Liver (tissue), 9 donors: ENCODE data around the gene SLC24A4. TPM values are rescaled to one million over a fixed set of nuclear protein-coding genes. Genes with fewer than 3 reads are reported as not detected.

ENCODE experiments used
- DNase-seq: peaks from one replicate; pipeline ENCODE4 v3.0.0-alpha.2; 2017; ENCODE audit warnings: low spot score
- H3K27ac ChIP-seq, 2 donors: one replicate each; pipeline ENCODE4 v1.7.0; 2013; ENCODE audit warnings: inconsistent platforms in 2 of 2, low read length in 2 of 2, control low read depth in 1 of 2, low read depth in 1 of 2, mild to moderate bottlenecking in 1 of 2
- H3K27me3 ChIP-seq, 4 donors: one replicate each; pipeline versions ENCODE4 v1.6.1 to v1.7.0; 2013; ENCODE audit warnings: low read length in 3 of 4, inconsistent platforms in 1 of 4, mild to moderate bottlenecking in 1 of 4, moderate library complexity in 1 of 4; ENCODE audit not compliant: control insufficient read depth in 4 of 4, insufficient read depth in 4 of 4
- H3K36me3 ChIP-seq, 4 donors: one replicate each; pipeline versions ENCODE4 v1.6.1 to v1.7.0; 2013; ENCODE audit warnings: low read length in 3 of 4, mild to moderate bottlenecking in 3 of 4, low read depth in 1 of 4, moderate library complexity in 1 of 4; ENCODE audit not compliant: control insufficient read depth in 4 of 4, insufficient read depth in 3 of 4
- H3K4me1 ChIP-seq, 4 donors: one replicate each; pipeline versions ENCODE4 v1.6.1 to v1.7.0; 2013; ENCODE audit warnings: low read length in 3 of 4, mild to moderate bottlenecking in 3 of 4, moderate library complexity in 1 of 4; ENCODE audit not compliant: control insufficient read depth in 4 of 4, insufficient read depth in 4 of 4
- H3K4me3 ChIP-seq, 3 donors: one replicate each; pipeline versions ENCODE4 v1.6.1 to v1.7.0; 2013; ENCODE audit warnings: low read length in 3 of 3, control low read depth in 1 of 3, low read depth in 1 of 3, mild to moderate bottlenecking in 1 of 3
- H3K9ac ChIP-seq, 2 donors: one replicate each; pipeline ENCODE4 v1.7.0; 2013; ENCODE audit warnings: low read length in 2 of 2, mild to moderate bottlenecking in 2 of 2, moderate library complexity in 2 of 2, control low read depth in 1 of 2, low read depth in 1 of 2
- H3K9me3 ChIP-seq, 4 donors: one replicate each; pipeline versions ENCODE4 v1.6.1 to v1.7.0; 2013; ENCODE audit warnings: low read length in 3 of 4; ENCODE audit not compliant: control insufficient read depth in 4 of 4
- CTCF ChIP-seq: fragments of 150-350 bp; IDR thresholded peaks from 2 replicates; pipeline ENCODE4 v1.5.1; 2017; ENCODE audit warnings: improper control_type of control experiment, low read depth, low read length; ENCODE audit not compliant: missing input control
- EGR1 ChIP-seq, 2 donors: IDR thresholded peaks; 2 replicates each; pipeline ENCODE4 v1.6.1; 2016 to 2018; ENCODE audit warnings: antibody characterized with exemption in 2 of 2, low read depth in 2 of 2
- FOXA1 ChIP-seq: IDR thresholded peaks from 2 replicates; pipeline ENCODE4 v1.6.1; 2016; ENCODE audit warnings: antibody characterized with exemption
- GABPA ChIP-seq, 2 donors: IDR thresholded peaks in 1 of 2; conservative IDR thresholded peaks in 1 of 2; 2 replicates each; pipeline ENCODE4 v1.6.1; 2016; ENCODE audit warnings: antibody characterized with exemption in 2 of 2, mild to moderate bottlenecking in 1 of 2, moderate library complexity in 1 of 2
- HNF4A ChIP-seq, 2 donors: conservative IDR thresholded peaks; 2 replicates each; pipeline ENCODE4 v1.6.1; 2016; ENCODE audit warnings: antibody characterized with exemption in 2 of 2, mild to moderate bottlenecking in 2 of 2
- HNF4G ChIP-seq: IDR thresholded peaks from 2 replicates; pipeline ENCODE4 v1.6.1; 2016; ENCODE audit warnings: antibody characterized with exemption
- JUND ChIP-seq, 2 donors: IDR thresholded peaks; 2 replicates each; pipeline ENCODE4 v1.6.1; 2016; ENCODE audit warnings: antibody characterized with exemption in 2 of 2
- MAX ChIP-seq: IDR thresholded peaks from 2 replicates; pipeline ENCODE4 v1.6.1; 2016; ENCODE audit warnings: antibody characterized with exemption
- NR2F2 ChIP-seq: IDR thresholded peaks from 2 replicates; pipeline ENCODE4 v1.6.1; 2016; ENCODE audit warnings: antibody characterized with exemption
- RAD21 ChIP-seq, 2 donors: IDR thresholded peaks; 2 replicates each; pipeline ENCODE4 v1.6.1; 2016; ENCODE audit warnings: antibody characterized with exemption in 2 of 2, mild to moderate bottlenecking in 2 of 2
- RXRA ChIP-seq, 2 donors: IDR thresholded peaks; 2 replicates each; pipeline ENCODE4 v1.6.1; 2017 to 2018; ENCODE audit warnings: antibody characterized with exemption in 2 of 2, mild to moderate bottlenecking in 1 of 2
- SP1 ChIP-seq: IDR thresholded peaks from 2 replicates; pipeline ENCODE4 v1.6.1; 2018; ENCODE audit warnings: antibody characterized with exemption, mild to moderate bottlenecking
- TAF1 ChIP-seq: conservative IDR thresholded peaks from 2 replicates; pipeline ENCODE4 v1.6.1; 2016; ENCODE audit warnings: antibody characterized with exemption, mild to moderate bottlenecking
- YY1 ChIP-seq: IDR thresholded peaks from 2 replicates; pipeline ENCODE4 v1.6.1; 2016; ENCODE audit warnings: antibody characterized with exemption, mild to moderate bottlenecking
- ZBTB33 ChIP-seq: IDR thresholded peaks from 2 replicates; pipeline ENCODE4 v1.6.1; 2016; ENCODE audit warnings: antibody characterized with exemption
- WGBS: extraction: QIAGEN DNeasy Blood & Tissue Kit; methylation state at CpG from one replicate; pipeline ENCODE4 v1.1.7; 2013; 5-methylcytosine and 5-hydroxymethylcytosine counted together
- polyA plus RNA-seq, 2 donors: library from polyadenylated mRNA; stranded (reverse) in 1 of 2; unstranded in 1 of 2; fragments of 200-250 nt in 1 of 2; fragments of >200 nt in 1 of 2; fragmentation: Nextera tagmentation in 1 of 2; extraction: Ambion mirVana in 1 of 2; gene quantifications; one replicate each; pipeline versions ENCODE4 v1.2.1 to v1.2.3, GENCODE V29; 2013 to 2015
- total RNA-seq, 2 donors: library from RNA; depleted of rRNA; stranded (reverse); fragments of >200 nt; gene quantifications; one replicate each; pipeline ENCODE4 v1.2.3, GENCODE V29; 2014
- TF ChIP-seq, protein P1 (sequence below): IDR thresholded peaks from 2 replicates; pipeline ENCODE4 v1.6.1; 2016; ENCODE audit warnings: antibody characterized with exemption
- TF ChIP-seq, protein P2 (sequence below): IDR thresholded peaks from 2 replicates; pipeline ENCODE4 v1.6.1; 2016; ENCODE audit warnings: antibody characterized with exemption, mild to moderate bottlenecking
- donor health status: healthy.
- donor health status: healthy.
- donor health status: healthy.
- donor health status: healthy.
- donor health status: healthy.

SLC24A4 gene
- total and polyA plus RNA-seq, 4 donors, result 0.06 to 0.23 (median 0.12) TPM

GRCh38 chr14:92528486-92529100, 205.6 kb downstream of the SLC24A4 start:
- peaks cover 6 to 39% (median 19%) of the 10 kb centered on the region in 4 donors for H3K4me1 ChIP-seq
- no peak for TF ChIP-seq HNF4A (conservative IDR thresholded peaks at IDR 0.05)
- no peak for TF ChIP-seq MAX
- TF ChIP-seq, protein P1, sequence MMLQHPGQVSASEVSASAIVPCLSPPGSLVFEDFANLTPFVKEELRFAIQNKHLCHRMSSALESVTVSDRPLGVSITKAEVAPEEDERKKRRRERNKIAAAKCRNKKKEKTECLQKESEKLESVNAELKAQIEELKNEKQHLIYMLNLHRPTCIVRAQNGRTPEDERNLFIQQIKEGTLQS, result no peak
- TF ChIP-seq ZBTB33, result no peak
- TF ChIP-seq JUND (IDR thresholded peaks at IDR 0.05), result no peak
- TF ChIP-seq NR2F2, result no peak
- TF ChIP-seq TAF1, result no peak
- TF ChIP-seq CTCF, result no peak
- TF ChIP-seq GABPA (IDR thresholded peaks at IDR 0.05 in 1 of 2, conservative IDR thresholded peaks at IDR 0.05 in 1 of 2), result no peak
- no peak for TF ChIP-seq EGR1 (IDR thresholded peaks at IDR 0.05; ENCODE audit: low read depth in 2 of 2)
- TF ChIP-seq YY1, result no peak
- no peak for TF ChIP-seq FOXA1
- H3K27me3 ChIP-seq, result no peaks in the 10 kb centered on the region
- no peak overlapping the region for H3K4me3 ChIP-seq
- peak overlapping the region in 1 of 2 donors; percentile 61 for H3K27ac ChIP-seq
- no peaks in the 10 kb centered on the region for H3K9me3 ChIP-seq
- H3K9ac ChIP-seq, result no peak overlapping the region
- no peak for DNase-seq
- 96% methylated on average over 14 of the region's 14 CpGs for WGBS
- H3K36me3 ChIP-seq, result no peaks in the 10 kb centered on the region

- Histone ChIP-seq H3K27me3 (no peaks in the 10 kb centered on the region), H3K9me3 (no peaks in the 10 kb centered on the region), H3K36me3 (no peaks in the 10 kb centered on the region), H3K4me3 (no peak overlapping the region), H3K27ac (peak overlapping the region; percentile 45 to 61), H3K4me1 (peaks cover 6 to 30% (median 15%) of the 10 kb centered on the region in 4 donors), H3K9ac (no peak overlapping the region)
- no peak for DNase-seq
- TF ChIP-seq NR2F2 (no peak), JUND (IDR thresholded peaks at IDR 0.05) (no peak), SP1 (no peak), HNF4G (no peak), HNF4A (conservative IDR thresholded peaks at IDR 0.05) (no peak), GABPA (IDR thresholded peaks at IDR 0.05 in 1 of 2, conservative IDR thresholded peaks at IDR 0.05 in 1 of 2) (no peak), ZBTB33 (no peak), CTCF (no peak), RXRA (IDR thresholded peaks at IDR 0.05) (no peak), RAD21 (IDR thresholded peaks at IDR 0.05) (no peak), FOXA1 (no peak), TAF1 (no peak), EGR1 (IDR thresholded peaks at IDR 0.05; ENCODE audit: low read depth in 2 of 2) (no peak), MAX (no peak)
- TF ChIP-seq, protein P1, result no peak
- TF ChIP-seq, protein P2, sequence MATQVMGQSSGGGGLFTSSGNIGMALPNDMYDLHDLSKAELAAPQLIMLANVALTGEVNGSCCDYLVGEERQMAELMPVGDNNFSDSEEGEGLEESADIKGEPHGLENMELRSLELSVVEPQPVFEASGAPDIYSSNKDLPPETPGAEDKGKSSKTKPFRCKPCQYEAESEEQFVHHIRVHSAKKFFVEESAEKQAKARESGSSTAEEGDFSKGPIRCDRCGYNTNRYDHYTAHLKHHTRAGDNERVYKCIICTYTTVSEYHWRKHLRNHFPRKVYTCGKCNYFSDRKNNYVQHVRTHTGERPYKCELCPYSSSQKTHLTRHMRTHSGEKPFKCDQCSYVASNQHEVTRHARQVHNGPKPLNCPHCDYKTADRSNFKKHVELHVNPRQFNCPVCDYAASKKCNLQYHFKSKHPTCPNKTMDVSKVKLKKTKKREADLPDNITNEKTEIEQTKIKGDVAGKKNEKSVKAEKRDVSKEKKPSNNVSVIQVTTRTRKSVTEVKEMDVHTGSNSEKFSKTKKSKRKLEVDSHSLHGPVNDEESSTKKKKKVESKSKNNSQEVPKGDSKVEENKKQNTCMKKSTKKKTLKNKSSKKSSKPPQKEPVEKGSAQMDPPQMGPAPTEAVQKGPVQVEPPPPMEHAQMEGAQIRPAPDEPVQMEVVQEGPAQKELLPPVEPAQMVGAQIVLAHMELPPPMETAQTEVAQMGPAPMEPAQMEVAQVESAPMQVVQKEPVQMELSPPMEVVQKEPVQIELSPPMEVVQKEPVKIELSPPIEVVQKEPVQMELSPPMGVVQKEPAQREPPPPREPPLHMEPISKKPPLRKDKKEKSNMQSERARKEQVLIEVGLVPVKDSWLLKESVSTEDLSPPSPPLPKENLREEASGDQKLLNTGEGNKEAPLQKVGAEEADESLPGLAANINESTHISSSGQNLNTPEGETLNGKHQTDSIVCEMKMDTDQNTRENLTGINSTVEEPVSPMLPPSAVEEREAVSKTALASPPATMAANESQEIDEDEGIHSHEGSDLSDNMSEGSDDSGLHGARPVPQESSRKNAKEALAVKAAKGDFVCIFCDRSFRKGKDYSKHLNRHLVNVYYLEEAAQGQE, result no peak
- WGBS, result 57% methylated on average over 4 of the region's 4 CpGs
Observed at GRCh38 chr14:92529903-92530302, 206.9 kb downstream of the SLC24A4 start.
